ENCODE data around the gene CCDC47.

Gene CCDC47

GRCh38 chr17:63698886-63699637 lies 74.3 kb downstream of the CCDC47 start:
- DNase-seq (ENCODE audit: low read depth in 2 of 2) = peak; percentile 77 to 78

GRCh38 chr17:63698381-63698885 lies 75.0 kb downstream of the CCDC47 start:
- DNase-seq (ENCODE audit: low read depth in 2 of 2) = no peak

- peak; percentile 60 to 66 for DNase-seq (ENCODE audit: low read depth in 2 of 2)
These were observed 75.8 kb downstream of the CCDC47 start for GRCh38 chr17:63697341-63698286.

- DNase-seq (ENCODE audit: low read depth in 2 of 2) = no peak
These were observed 76.9 kb downstream of the CCDC47 start for GRCh38 chr17:63696381-63696961.

GRCh38 chr17:63695889-63696288 lies 77.5 kb downstream of the CCDC47 start:
- no peak for DNase-seq (ENCODE audit: low read depth in 2 of 2)
